ENCODE data around the gene STEAP4. TPM values are rescaled to one million over a fixed set of nuclear protein-coding genes. Genes with fewer than 3 reads are reported as not detected.
"Not testable (repeated sequence)": the region's sequence is repeated elsewhere in the genome, so short reads cannot be mapped to it uniquely, and the experiment has no call there.

Gene STEAP4
- total RNA-seq, 1 donor from 2014 or later = 0.54 TPM

- H3K27me3 Mint-ChIP-seq (ENCODE audit: unreplicated experiment) = no peaks in the 10 kb centered on the region
- no peaks in the 10 kb centered on the region for H3K9me3 Mint-ChIP-seq (ENCODE audit: unreplicated experiment)
- peaks cover 10% of the 10 kb centered on the region for H3K4me1 Mint-ChIP-seq (ENCODE audit: unreplicated experiment)
- peak overlapping the region; percentile 43 for H3K27ac Mint-ChIP-seq (ENCODE audit: unreplicated experiment)
- no peaks in the 10 kb centered on the region for H3K36me3 Mint-ChIP-seq (ENCODE audit: low read depth, unreplicated experiment)
- TF ChIP-seq CTCF (IDR thresholded peaks at IDR 0.05; ENCODE audit: unreplicated experiment) = no peak
- H3K4me3 Mint-ChIP-seq (ENCODE audit: unreplicated experiment) = no peak overlapping the region
- no peak for DNase-seq (ENCODE audit: low spot score)
Observed at GRCh38 chr7:88278881-88279280, 27.8 kb downstream of the STEAP4 start.

- no peaks in the 10 kb centered on the region for H3K9me3 Mint-ChIP-seq (ENCODE audit: unreplicated experiment)
- TF ChIP-seq CTCF (IDR thresholded peaks at IDR 0.05; ENCODE audit: unreplicated experiment) = no peak
- no peaks in the 10 kb centered on the region for H3K27me3 Mint-ChIP-seq (ENCODE audit: unreplicated experiment)
- H3K4me1 Mint-ChIP-seq (ENCODE audit: unreplicated experiment) = peaks cover 26% of the 10 kb centered on the region
- H3K36me3 Mint-ChIP-seq (ENCODE audit: low read depth, unreplicated experiment) = no peaks in the 10 kb centered on the region
- no peak overlapping the region for H3K27ac Mint-ChIP-seq (ENCODE audit: unreplicated experiment)
- no peak overlapping the region for H3K4me3 Mint-ChIP-seq (ENCODE audit: unreplicated experiment)
- DNase-seq (ENCODE audit: low spot score) = no peak
Observed at GRCh38 chr7:88276605-88277153, 30.0 kb downstream of the STEAP4 start.

- not testable (repeated sequence) for H3K27me3 Mint-ChIP-seq (ENCODE audit: unreplicated experiment); DNase-seq (ENCODE audit: low spot score); H3K4me3 Mint-ChIP-seq (ENCODE audit: unreplicated experiment); H3K27ac Mint-ChIP-seq (ENCODE audit: unreplicated experiment); H3K36me3 Mint-ChIP-seq (ENCODE audit: low read depth, unreplicated experiment); H3K9me3 Mint-ChIP-seq (ENCODE audit: unreplicated experiment)
- H3K4me1 Mint-ChIP-seq (ENCODE audit: unreplicated experiment) = peaks cover 26% of the 10 kb centered on the region
Observed at GRCh38 chr7:88274856-88275255, 31.8 kb downstream of the STEAP4 start.

- Mint-ChIP-seq H3K4me1 (ENCODE audit: unreplicated experiment) (peaks cover 16% of the 10 kb centered on the region), H3K9me3 (ENCODE audit: unreplicated experiment) (peaks cover 5% of the 10 kb centered on the region), H3K4me3 (ENCODE audit: unreplicated experiment) (no peak overlapping the region), H3K27ac (ENCODE audit: unreplicated experiment) (no peak overlapping the region), H3K27me3 (ENCODE audit: unreplicated experiment) (peaks cover 4% of the 10 kb centered on the region), H3K36me3 (ENCODE audit: low read depth, unreplicated experiment) (peaks cover 9% of the 10 kb centered on the region)
- no peak for DNase-seq (ENCODE audit: low spot score)
- no peak for TF ChIP-seq CTCF (IDR thresholded peaks at IDR 0.05; ENCODE audit: unreplicated experiment)
Observed at GRCh38 chr7:88269586-88269985, 37.1 kb downstream of the STEAP4 start.

- Mint-ChIP-seq H3K27me3 (ENCODE audit: unreplicated experiment) (peaks cover 4% of the 10 kb centered on the region), H3K9me3 (ENCODE audit: unreplicated experiment) (peaks cover 5% of the 10 kb centered on the region), H3K4me1 (ENCODE audit: unreplicated experiment) (peaks cover 16% of the 10 kb centered on the region), H3K36me3 (ENCODE audit: low read depth, unreplicated experiment) (peaks cover 9% of the 10 kb centered on the region), H3K4me3 (ENCODE audit: unreplicated experiment) (no peak overlapping the region), H3K27ac (ENCODE audit: unreplicated experiment) (no peak overlapping the region)
- TF ChIP-seq CTCF (IDR thresholded peaks at IDR 0.05; ENCODE audit: unreplicated experiment) = no peak
- DNase-seq (ENCODE audit: low spot score) = no peak
Observed at GRCh38 chr7:88268858-88269257, 37.8 kb downstream of the STEAP4 start.
